A549 (cell line): ENCODE measurements around the gene ZNF506. TPM values are rescaled to one million over a fixed set of nuclear protein-coding genes. Genes with fewer than 3 reads are reported as not detected.

Source experiments
- CHD2 ChIP-seq: fragments of 150-350 bp; IDR thresholded peaks from 2 replicates; pipeline ENCODE4 v1.6.1; 2014; ENCODE audit warnings: low read length; ENCODE audit not compliant: partially characterized antibody
- JUNB ChIP-seq: fragments of >200 bp; sonication (Bioruptor Twin); formaldehyde crosslinking; IDR thresholded peaks from 2 replicates; pipeline ENCODE4 v1.6.1; 2016
- KDM1A ChIP-seq: fragments of 200-600 bp; sonication (generic); IDR thresholded peaks from 2 replicates; pipeline ENCODE4 v1.6.1; 2016; ENCODE audit warnings: low read depth, mild to moderate bottlenecking
- TFCP2L1 ChIP-seq: fragments of 250-450 bp; sonication (Bioruptor Pico); IDR thresholded peaks from 2 replicates; pipeline ENCODE4 v1.5.0; 2021; ENCODE audit warnings: mild to moderate bottlenecking
- polyA plus RNA-seq, 4 experiments: library from polyadenylated mRNA; depleted of rRNA in 3 of 4; stranded (reverse); fragments of >200 nt; fragmentation: RNase III in 1 of 4; extraction: RNeasy Plus Mini Kit Qiagen cat#74134 plus additional on column Dnase treatment in 1 of 4; gene quantifications; 2 replicates in 3 of 4; 3 replicates in 1 of 4; pipeline ENCODE4 v1.2.3, GENCODE V29; 2011 to 2017
- small RNA-seq, 6 experiments: library from RNA; depleted of rRNA; stranded (forward); fragments of <200 nt; gene quantifications; one replicate each; pipeline ENCODE3, GENCODE V24; 2012

ZNF506 gene
- polyA plus RNA-seq, 2 of the 4 experiments (the other 2 are of a cell fraction), result 0.10 to 0.53 TPM

GRCh38 chr19:19742773-19743172 lies 78.8 kb downstream of the ZNF506 start (continued):
- TF ChIP-seq KDM1A (no peak), JUNB (no peak), CHD2 (no peak), TFCP2L1 (CRISPR knock-in tag) (no peak)
- TF ChIP-seq, all 56 proteins: peak for 0

Small RNAs within 50 kb of the gene (small RNA-seq; reads per million reads assigned to genes)
- 0 reads per million in 6 experiments for gene AC011477.5

Other genes starting within 250 kb of the ZNF506 start
- gene PBX4, start 203.1 kb downstream of the ZNF506 start, polyA plus RNA-seq (2011; rRNA removed), result 0.41 and 0.70 TPM in 2 replicates
- gene PBX4, start 203.1 kb downstream of the ZNF506 start, polyA plus RNA-seq (2017; fragmentation: RNase III; extraction: RNeasy Plus Mini Kit Qiagen cat#74134 plus additional on column Dnase treatment), result 0.90 to 1.6 TPM (median 1.4 TPM) in 3 replicates
- 1.5 and 2.2 TPM in 2 replicates for gene LPAR2, start 193.5 kb downstream of the ZNF506 start, polyA plus RNA-seq (2011; rRNA removed)
- 3.8 to 5.2 TPM (median 4.4 TPM) in 3 replicates for gene LPAR2, start 193.5 kb downstream of the ZNF506 start, polyA plus RNA-seq (2017; fragmentation: RNase III; extraction: RNeasy Plus Mini Kit Qiagen cat#74134 plus additional on column Dnase treatment)
- gene GMIP, start 178.1 kb downstream of the ZNF506 start, polyA plus RNA-seq (2011; rRNA removed), result 1.4 and 1.5 TPM in 2 replicates
- 4.1 to 5.1 TPM (median 4.3 TPM) in 3 replicates for gene GMIP, start 178.1 kb downstream of the ZNF506 start, polyA plus RNA-seq (2017; fragmentation: RNase III; extraction: RNeasy Plus Mini Kit Qiagen cat#74134 plus additional on column Dnase treatment)
- gene ATP13A1, start 158.1 kb downstream of the ZNF506 start, polyA plus RNA-seq (2011; rRNA removed), result 10.8 and 13.7 TPM in 2 replicates
- 24.6 to 30.1 TPM (median 29.9 TPM) in 3 replicates for gene ATP13A1, start 158.1 kb downstream of the ZNF506 start, polyA plus RNA-seq (2017; fragmentation: RNase III; extraction: RNeasy Plus Mini Kit Qiagen cat#74134 plus additional on column Dnase treatment)
- 5.8 and 7.4 TPM in 2 replicates for gene ZNF101, start 152.9 kb downstream of the ZNF506 start, polyA plus RNA-seq (2011; rRNA removed)
- 4.1 to 5.2 TPM (median 4.9 TPM) in 3 replicates for gene ZNF101, start 152.9 kb downstream of the ZNF506 start, polyA plus RNA-seq (2017; fragmentation: RNase III; extraction: RNeasy Plus Mini Kit Qiagen cat#74134 plus additional on column Dnase treatment)
- 2.8 and 2.9 TPM in 2 replicates for gene ZNF14, start 88.6 kb downstream of the ZNF506 start, polyA plus RNA-seq (2011; rRNA removed)
- 1.6 to 1.8 TPM (median 1.6 TPM) in 3 replicates for gene ZNF14, start 88.6 kb downstream of the ZNF506 start, polyA plus RNA-seq (2017; fragmentation: RNase III; extraction: RNeasy Plus Mini Kit Qiagen cat#74134 plus additional on column Dnase treatment)
- not detected in 2 replicates for gene ZNF253, start 44.1 kb upstream of the ZNF506 start, polyA plus RNA-seq (2011; rRNA removed)
- gene ZNF253, start 44.1 kb upstream of the ZNF506 start, polyA plus RNA-seq (2017; fragmentation: RNase III; extraction: RNeasy Plus Mini Kit Qiagen cat#74134 plus additional on column Dnase treatment), result not detected in 3 replicates
- gene ZNF93, start 79.2 kb upstream of the ZNF506 start, polyA plus RNA-seq (2011; rRNA removed), result not detected in 2 replicates
- gene ZNF93, start 79.2 kb upstream of the ZNF506 start, polyA plus RNA-seq (2017; fragmentation: RNase III; extraction: RNeasy Plus Mini Kit Qiagen cat#74134 plus additional on column Dnase treatment), result not detected in 3 replicates
- gene ZNF682, start 217.8 kb upstream of the ZNF506 start, polyA plus RNA-seq (2011; rRNA removed), result not detected in 2 replicates
- not detected in 3 replicates for gene ZNF682, start 217.8 kb upstream of the ZNF506 start, polyA plus RNA-seq (2017; fragmentation: RNase III; extraction: RNeasy Plus Mini Kit Qiagen cat#74134 plus additional on column Dnase treatment)